ENCODE results near the gene ADAM12.

The ADAM12 gene

GRCh38 chr10:126097558-126098225 lies 290.6 kb downstream of the ADAM12 start:
- in situ Hi-C loops (cut with MboI; ENCODE audit: low sequenced_read_pairs), result no loop called here

GRCh38 chr10:126094537-126094936 lies 293.7 kb downstream of the ADAM12 start:
- in situ Hi-C loops (cut with MboI; ENCODE audit: low sequenced_read_pairs), result no loop called here

- in situ Hi-C loops (cut with MboI; ENCODE audit: low sequenced_read_pairs), result no loop called here
These were observed 295.7 kb downstream of the ADAM12 start for GRCh38 chr10:126092366-126093215.

GRCh38 chr10:126090911-126091728 lies 297.2 kb downstream of the ADAM12 start:
- in situ Hi-C loops (cut with MboI; ENCODE audit: low sequenced_read_pairs), result no loop called here

GRCh38 chr10:126090443-126090842 lies 297.8 kb downstream of the ADAM12 start:
- in situ Hi-C loops (cut with MboI; ENCODE audit: low sequenced_read_pairs), result no loop called here

- in situ Hi-C loops (cut with MboI; ENCODE audit: low sequenced_read_pairs), result no loop called here
These were observed 300.3 kb downstream of the ADAM12 start for GRCh38 chr10:126087796-126088505.

GRCh38 chr10:126087153-126087680 lies 301.1 kb downstream of the ADAM12 start:
- in situ Hi-C loops (cut with MboI; ENCODE audit: low sequenced_read_pairs), result no loop called here

- in situ Hi-C loops (cut with MboI; ENCODE audit: low sequenced_read_pairs), result no loop called here
These were observed 302.5 kb downstream of the ADAM12 start for GRCh38 chr10:126085806-126086205.

- in situ Hi-C loops (cut with MboI; ENCODE audit: low sequenced_read_pairs), result no loop called here
These were observed 303.9 kb downstream of the ADAM12 start for GRCh38 chr10:126084369-126084768.

GRCh38 chr10:126083009-126083408 lies 305.3 kb downstream of the ADAM12 start:
- in situ Hi-C loops (cut with MboI; ENCODE audit: low sequenced_read_pairs), result no loop called here

GRCh38 chr10:126081841-126082466 lies 306.3 kb downstream of the ADAM12 start:
- in situ Hi-C loops (cut with MboI; ENCODE audit: low sequenced_read_pairs), result no loop called here

GRCh38 chr10:126080879-126081411 lies 307.3 kb downstream of the ADAM12 start:
- in situ Hi-C loops (cut with MboI; ENCODE audit: low sequenced_read_pairs), result no loop called here

- in situ Hi-C loops (cut with MboI; ENCODE audit: low sequenced_read_pairs), result no loop called here
These were observed 307.9 kb downstream of the ADAM12 start for GRCh38 chr10:126080291-126080825.

- in situ Hi-C loops (cut with MboI; ENCODE audit: low sequenced_read_pairs), result no loop called here
These were observed 313.3 kb downstream of the ADAM12 start for GRCh38 chr10:126075009-126075408.

- in situ Hi-C loops (cut with MboI; ENCODE audit: low sequenced_read_pairs), result no loop called here
These were observed 314.0 kb downstream of the ADAM12 start for GRCh38 chr10:126074291-126074690.

GRCh38 chr10:126073606-126074005 lies 314.7 kb downstream of the ADAM12 start:
- in situ Hi-C loops (cut with MboI; ENCODE audit: low sequenced_read_pairs), result no loop called here

- in situ Hi-C loops (cut with MboI; ENCODE audit: low sequenced_read_pairs), result no loop called here
These were observed 315.7 kb downstream of the ADAM12 start for GRCh38 chr10:126072622-126073021.

- in situ Hi-C loops (cut with MboI; ENCODE audit: low sequenced_read_pairs), result no loop called here
These were observed 317.6 kb downstream of the ADAM12 start for GRCh38 chr10:126070476-126071215.

- in situ Hi-C loops (cut with MboI; ENCODE audit: low sequenced_read_pairs), result no loop called here
These were observed 320.0 kb downstream of the ADAM12 start for GRCh38 chr10:126068322-126068721.
